HG02943 (cell line): ENCODE measurements around the gene NKAIN1.

Experiments
- ATAC-seq: cut with Tn5 transposase; IDR thresholded peaks from one replicate; pipeline ENCODE4 v1.9.1; 2021; ENCODE audit warnings: mild to moderate bottlenecking, low read depth, moderate library complexity; ENCODE audit not compliant: unreplicated experiment

NKAIN1 gene

GRCh38 chr1:31234870-31235269 is 4.8 kb downstream of the NKAIN1 start:
- ATAC-seq = no peak

DNA sequence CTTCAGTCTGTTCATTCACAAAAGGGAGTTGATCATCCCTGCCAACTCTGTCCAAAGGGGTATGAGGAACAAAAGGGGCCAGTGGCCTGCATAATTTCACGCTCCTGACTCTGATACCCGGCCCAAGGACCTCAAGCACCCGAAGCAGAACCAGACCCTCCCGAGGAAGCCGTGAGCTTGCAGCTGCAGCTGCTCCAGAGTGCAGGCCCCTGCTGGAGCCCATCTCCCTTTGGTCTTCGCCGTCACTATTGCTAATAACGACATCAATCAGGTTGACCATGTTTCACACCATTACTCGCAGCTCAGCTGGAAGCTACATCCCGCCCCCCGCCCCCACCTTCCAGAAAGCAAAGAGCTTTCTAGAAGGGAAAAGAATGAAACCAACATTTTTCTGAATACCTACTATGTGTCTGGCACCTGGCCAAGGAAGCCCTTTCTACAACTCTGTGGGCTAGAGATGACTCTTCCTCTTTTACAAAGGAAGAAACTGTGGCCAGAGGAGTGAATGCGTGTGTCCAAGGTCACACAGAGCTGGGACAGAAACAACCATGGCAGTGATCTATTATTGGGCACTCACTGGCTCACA is 5.5 kb downstream of the NKAIN1 start:
- no peak for ATAC-seq

DNA sequence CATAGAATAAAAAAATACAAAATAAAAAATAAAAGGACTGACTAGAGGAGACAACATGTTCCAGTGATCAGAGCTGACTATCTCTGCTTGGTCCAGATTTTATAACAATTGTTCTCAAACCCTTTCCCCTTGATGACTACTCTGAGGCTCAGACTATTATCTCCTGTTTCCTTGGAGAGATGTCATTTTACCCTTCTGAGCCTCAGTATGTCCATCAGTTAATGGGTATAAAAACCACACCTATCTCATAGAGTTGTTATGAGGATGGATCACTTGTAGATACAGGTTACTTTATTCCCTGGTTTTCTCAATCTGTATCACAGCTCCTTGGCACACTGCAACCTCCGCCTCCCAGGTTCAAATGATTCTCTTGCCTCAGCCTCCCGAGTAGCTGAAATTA is 7.0 kb downstream of the NKAIN1 start:
- ATAC-seq = no peak

GRCh38 chr1:31231802-31232201 is 7.9 kb downstream of the NKAIN1 start:
- ATAC-seq = no peak

DNA sequence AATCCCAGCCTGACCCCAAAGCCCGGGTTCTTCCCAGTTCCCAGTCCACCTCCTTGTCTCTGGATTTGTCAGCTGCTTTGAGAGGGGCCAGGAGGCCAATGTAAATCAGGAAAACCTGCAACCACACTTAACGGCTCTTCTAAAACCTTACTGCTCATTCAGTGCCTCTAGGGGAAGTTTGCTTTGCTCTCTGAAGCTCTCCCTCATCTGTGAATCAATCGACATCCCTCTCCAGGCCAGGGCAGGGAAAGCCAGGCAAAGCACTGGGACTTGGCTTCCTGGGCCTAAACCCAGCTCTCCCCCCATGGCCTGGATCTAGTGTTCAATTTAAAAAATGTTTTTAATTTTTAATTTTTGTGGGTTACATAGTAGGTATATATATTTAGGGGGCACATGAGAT is 9.3 kb downstream of the NKAIN1 start:
- ATAC-seq = no peak

- no peak for ATAC-seq
These were observed 10.7 kb downstream of the NKAIN1 start for GRCh38 chr1:31228986-31229385.

- ATAC-seq = no peak
These were observed 11.7 kb downstream of the NKAIN1 start for GRCh38 chr1:31227891-31228568.

- ATAC-seq = no peak
These were observed 15.6 kb downstream of the NKAIN1 start for GRCh38 chr1:31224068-31224467.

GRCh38 chr1:31222176-31222575 is 17.5 kb downstream of the NKAIN1 start:
- ATAC-seq = no peak

- no peak for ATAC-seq
These were observed 18.6 kb downstream of the NKAIN1 start for GRCh38 chr1:31221072-31221471.

GRCh38 chr1:31219489-31219888 is 20.2 kb downstream of the NKAIN1 start:
- no peak for ATAC-seq

DNA sequence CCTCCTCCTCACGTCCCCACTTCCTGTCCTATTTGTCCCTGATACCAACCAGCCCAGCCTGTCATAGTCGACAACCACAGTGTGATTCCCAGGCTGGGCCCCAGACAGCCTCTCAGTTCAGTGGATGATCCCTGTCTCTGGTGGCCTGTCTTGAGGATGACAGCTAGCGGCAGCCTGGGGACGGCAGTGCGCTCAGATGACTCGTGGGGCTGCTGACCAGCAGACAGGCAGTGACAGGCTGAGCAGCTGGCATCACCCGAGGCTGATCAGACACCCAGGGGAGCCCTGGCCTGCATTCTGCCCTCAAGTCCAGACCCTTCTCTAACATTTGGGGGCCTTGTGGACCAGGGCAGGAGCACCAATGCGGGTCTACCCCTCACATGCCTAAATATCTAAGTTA is 21.0 kb downstream of the NKAIN1 start:
- no peak for ATAC-seq

- ATAC-seq = no peak
These were observed 23.7 kb downstream of the NKAIN1 start for GRCh38 chr1:31216016-31216415.

GRCh38 chr1:31215065-31215570 is 24.6 kb downstream of the NKAIN1 start:
- ATAC-seq = no peak

- ATAC-seq = no peak
These were observed 25.2 kb downstream of the NKAIN1 start for GRCh38 chr1:31214316-31215064.

DNA sequence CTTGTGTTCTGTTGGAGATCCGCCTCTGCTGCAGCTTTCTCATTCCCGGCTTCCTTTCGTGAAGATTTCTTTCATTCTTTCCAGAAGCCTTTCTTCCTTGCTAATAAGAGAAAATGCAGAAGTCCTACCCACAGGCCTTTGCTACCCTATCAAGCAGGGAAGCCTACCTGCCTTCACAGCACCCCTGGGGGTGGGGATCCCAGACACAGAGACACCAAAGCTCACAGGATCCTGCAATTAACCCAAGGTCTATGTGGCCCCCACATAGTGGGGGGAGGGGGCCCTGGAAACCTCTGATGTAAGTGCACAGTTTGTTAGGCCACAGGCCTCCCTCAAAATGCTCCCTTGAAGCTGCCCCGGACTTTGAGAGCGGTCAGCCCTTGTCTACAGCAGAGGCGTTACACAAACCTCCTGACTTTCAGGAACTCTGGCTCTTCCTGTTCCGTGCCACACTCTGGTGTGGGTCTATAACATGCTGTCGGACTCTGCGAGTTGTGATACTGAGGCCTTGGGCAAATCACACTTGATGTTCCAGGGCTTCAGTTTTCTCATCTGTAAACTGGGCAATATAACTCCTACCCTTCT is 31.2 kb downstream of the NKAIN1 start:
- no peak for ATAC-seq

DNA sequence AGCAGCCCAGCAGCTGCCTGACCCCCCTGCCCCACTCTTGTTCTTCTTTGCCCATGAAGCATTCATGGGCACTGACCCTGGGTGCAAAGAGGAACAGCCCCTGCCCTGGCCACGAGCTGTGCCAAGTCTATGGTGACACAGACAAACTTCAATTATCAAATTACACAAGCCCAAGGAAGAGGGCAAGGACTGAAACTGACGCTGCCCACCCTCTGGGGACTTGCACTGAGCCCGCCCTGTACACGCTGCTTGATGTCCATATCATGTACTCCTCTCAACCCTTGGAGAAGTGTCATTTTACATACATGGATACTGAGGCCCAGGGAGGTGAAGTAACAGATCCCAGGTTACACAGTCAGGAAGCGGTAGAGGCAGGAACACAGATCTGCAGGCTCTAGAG is 32.1 kb downstream of the NKAIN1 start:
- ATAC-seq = no peak

DNA sequence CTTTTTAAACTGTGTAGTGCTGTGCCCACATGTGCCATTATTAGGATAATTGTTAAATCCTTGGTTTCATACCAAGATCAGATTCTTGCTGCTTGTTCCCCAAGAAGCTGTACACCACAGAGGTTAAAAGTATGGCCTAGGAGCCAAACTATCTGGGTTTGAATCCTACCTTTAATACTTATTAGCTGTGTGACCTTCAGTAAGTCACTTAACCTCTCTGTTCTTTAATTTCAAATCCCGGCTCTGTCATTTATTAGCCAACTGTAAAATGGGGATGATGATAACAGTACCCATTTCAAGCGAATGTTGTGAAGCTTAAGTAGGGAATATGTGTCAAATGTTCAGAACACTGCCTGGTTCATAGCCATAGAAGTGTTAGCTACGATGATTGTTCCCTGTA is 32.6 kb downstream of the NKAIN1 start:
- ATAC-seq = no peak

DNA sequence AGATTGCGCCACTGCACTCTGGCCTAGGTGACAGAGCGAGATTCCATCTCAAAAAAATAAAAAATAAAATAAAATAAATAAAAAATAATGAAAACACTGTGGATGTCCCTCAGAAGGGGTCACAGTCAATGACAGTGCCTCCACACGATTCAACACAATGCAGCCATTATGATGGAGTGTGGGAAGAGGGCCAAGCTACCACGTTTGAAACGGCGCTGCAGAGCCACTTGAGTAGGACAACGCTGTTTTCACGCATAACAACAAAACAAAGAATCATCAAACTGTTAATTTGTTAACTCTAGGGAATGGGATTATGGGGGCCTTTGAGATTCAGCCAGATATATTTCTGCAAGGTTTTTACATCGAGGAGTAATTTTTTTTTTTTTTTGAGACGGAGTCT is 36.5 kb downstream of the NKAIN1 start:
- ATAC-seq = no peak

DNA sequence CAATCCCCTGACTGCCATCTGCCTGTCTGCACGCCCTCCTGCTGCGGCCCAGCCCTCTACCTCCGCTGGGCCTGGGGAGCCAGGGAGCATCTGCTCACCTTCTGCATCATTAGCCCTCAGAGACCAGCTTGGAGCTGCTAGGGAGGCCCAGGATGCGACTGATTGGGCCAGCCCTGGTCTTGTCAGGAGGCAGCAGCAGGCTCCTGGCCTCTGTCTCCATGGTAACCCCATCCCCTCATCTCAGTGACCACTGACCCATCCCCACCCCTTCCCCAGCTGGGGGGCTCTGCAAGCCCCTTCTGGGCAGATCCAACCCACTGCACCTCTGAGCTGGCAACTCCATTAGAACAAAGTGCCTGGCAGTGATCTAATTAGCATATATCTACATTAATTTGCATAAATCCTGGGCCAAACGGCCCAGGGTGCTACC is 37.7 kb downstream of the NKAIN1 start:
- ATAC-seq = no peak

DNA sequence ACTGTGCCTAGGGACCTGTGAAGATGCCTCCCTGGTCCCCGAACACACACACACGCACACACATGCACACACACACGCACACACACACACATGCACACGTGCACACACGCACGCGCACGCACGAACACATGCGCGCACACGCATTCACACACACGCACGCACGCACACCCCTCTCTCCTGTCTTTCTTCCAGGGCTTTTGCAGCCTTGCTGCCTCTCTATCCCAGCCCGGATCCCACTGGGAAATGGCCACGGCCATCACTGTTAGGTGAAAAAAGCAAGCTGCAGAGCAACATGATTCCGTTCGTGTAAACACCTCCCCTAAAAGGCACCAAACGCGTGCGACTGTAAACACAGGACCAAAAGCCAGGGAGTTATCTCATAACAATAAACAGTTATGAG is 39.7 kb downstream of the NKAIN1 start:
- no peak for ATAC-seq
